ENCODE results near the gene EXOC6B.

The EXOC6B gene

DNA sequence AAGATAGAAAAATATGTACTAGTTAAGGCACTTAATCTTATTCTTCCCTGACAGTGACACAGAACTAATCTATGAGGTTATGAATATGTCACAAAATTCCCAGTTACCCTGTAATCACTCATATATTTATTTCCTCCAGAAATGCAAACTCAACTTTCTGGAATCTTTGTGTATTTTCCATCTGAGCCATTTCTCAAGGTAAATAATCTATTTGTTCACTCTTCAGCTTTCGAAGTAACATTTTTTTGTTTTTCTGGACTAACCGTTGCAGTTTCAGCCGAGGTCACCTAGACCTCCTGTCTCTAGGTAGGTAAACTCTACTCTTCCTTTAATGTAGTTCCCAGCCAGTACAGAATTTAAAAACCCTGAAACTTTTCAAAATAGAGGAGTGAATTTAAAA, 250.9 kb downstream of the EXOC6B start:
- Histone ChIP-seq H3K9me3 (replicated peaks; ENCODE audit: insufficient read depth, low read length) (no peaks in the 10 kb centered on the region), H3K27me3 (replicated peaks; ENCODE audit: insufficient read depth, low read length) (no peaks in the 10 kb centered on the region), H3K27ac (ENCODE audit: low read length) (no peak overlapping the region), H3K9ac (ENCODE audit: low read length) (no peak overlapping the region), H3K4me3 (ENCODE audit: low read length) (no peak overlapping the region), H3F3A (ENCODE audit: insufficient read depth, low read length) (no peaks in the 10 kb centered on the region), H3K36me3 (replicated peaks; ENCODE audit: insufficient read depth, low read length) (no peaks in the 10 kb centered on the region), H3K4me1 (ENCODE audit: low read length) (no peaks in the 10 kb centered on the region), H2AFZ (ENCODE audit: low read length) (no peak overlapping the region), H4K20me1 (ENCODE audit: insufficient read depth, low read length) (no peaks in the 10 kb centered on the region), H3K9me2 (replicated peaks; ENCODE audit: insufficient read depth, low read length) (no peaks in the 10 kb centered on the region), H3K4me2 (ENCODE audit: low read depth, low read length) (no peak overlapping the region), H3K79me2 (ENCODE audit: low read length) (no peaks in the 10 kb centered on the region)
- TF ChIP-seq, protein P1, sequence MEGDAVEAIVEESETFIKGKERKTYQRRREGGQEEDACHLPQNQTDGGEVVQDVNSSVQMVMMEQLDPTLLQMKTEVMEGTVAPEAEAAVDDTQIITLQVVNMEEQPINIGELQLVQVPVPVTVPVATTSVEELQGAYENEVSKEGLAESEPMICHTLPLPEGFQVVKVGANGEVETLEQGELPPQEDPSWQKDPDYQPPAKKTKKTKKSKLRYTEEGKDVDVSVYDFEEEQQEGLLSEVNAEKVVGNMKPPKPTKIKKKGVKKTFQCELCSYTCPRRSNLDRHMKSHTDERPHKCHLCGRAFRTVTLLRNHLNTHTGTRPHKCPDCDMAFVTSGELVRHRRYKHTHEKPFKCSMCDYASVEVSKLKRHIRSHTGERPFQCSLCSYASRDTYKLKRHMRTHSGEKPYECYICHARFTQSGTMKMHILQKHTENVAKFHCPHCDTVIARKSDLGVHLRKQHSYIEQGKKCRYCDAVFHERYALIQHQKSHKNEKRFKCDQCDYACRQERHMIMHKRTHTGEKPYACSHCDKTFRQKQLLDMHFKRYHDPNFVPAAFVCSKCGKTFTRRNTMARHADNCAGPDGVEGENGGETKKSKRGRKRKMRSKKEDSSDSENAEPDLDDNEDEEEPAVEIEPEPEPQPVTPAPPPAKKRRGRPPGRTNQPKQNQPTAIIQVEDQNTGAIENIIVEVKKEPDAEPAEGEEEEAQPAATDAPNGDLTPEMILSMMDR (IDR thresholded peaks at IDR 0.05; ENCODE audit: low read length) = no peak
- TF ChIP-seq EZH2phosphoT487 (IDR thresholded peaks at IDR 0.05; ENCODE audit: low read length) (no peak), EZH2 (optimal IDR thresholded peaks at IDR 0.05; ENCODE audit: low read depth, low read length) (no peak)
- DNase-seq = no peak

DNA sequence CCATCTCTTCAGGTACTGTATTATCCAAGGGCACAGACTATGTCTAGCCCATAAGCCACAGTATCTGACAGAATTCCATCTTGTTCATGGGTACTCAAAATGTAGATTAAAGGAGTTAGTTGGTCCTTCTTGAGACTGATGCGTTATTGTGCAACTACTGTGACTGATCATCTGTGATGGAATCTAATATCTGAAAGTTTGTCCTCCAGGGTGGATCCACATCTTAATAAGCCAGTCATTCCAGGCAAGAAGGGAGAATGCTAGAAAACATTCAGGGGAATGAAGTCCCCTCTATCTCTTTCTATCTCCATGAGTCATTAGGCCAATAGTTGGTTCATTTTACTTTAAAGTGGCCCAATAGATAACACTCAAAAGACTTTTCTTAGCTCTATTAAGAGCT, 252.6 kb downstream of the EXOC6B start:
- H3K4me1 ChIP-seq (ENCODE audit: low read length) = no peaks in the 10 kb centered on the region
- no peak for DNase-seq
- no peaks in the 10 kb centered on the region for H3K27me3 ChIP-seq (replicated peaks; ENCODE audit: insufficient read depth, low read length)
- no peak overlapping the region for H3K4me3 ChIP-seq (ENCODE audit: low read length)
- no peak overlapping the region for H3K27ac ChIP-seq (ENCODE audit: low read length)
- TF ChIP-seq, protein P1 (IDR thresholded peaks at IDR 0.05; ENCODE audit: low read length) = no peak
- TF ChIP-seq EZH2 (optimal IDR thresholded peaks at IDR 0.05; ENCODE audit: low read depth, low read length) = no peak
- TF ChIP-seq EZH2phosphoT487 (IDR thresholded peaks at IDR 0.05; ENCODE audit: low read length) = no peak
- no peaks in the 10 kb centered on the region for H3K79me2 ChIP-seq (ENCODE audit: low read length)
- H3K9ac ChIP-seq (ENCODE audit: low read length) = no peak overlapping the region
- no peaks in the 10 kb centered on the region for H3K9me3 ChIP-seq (replicated peaks; ENCODE audit: insufficient read depth, low read length)
- no peaks in the 10 kb centered on the region for H3F3A ChIP-seq (ENCODE audit: insufficient read depth, low read length)
- no peaks in the 10 kb centered on the region for H3K9me2 ChIP-seq (replicated peaks; ENCODE audit: insufficient read depth, low read length)
- H3K4me2 ChIP-seq (ENCODE audit: low read depth, low read length) = no peak overlapping the region
- no peaks in the 10 kb centered on the region for H3K36me3 ChIP-seq (replicated peaks; ENCODE audit: insufficient read depth, low read length)
- H2AFZ ChIP-seq (ENCODE audit: low read length) = no peak overlapping the region
- no peaks in the 10 kb centered on the region for H4K20me1 ChIP-seq (ENCODE audit: insufficient read depth, low read length)

DNA sequence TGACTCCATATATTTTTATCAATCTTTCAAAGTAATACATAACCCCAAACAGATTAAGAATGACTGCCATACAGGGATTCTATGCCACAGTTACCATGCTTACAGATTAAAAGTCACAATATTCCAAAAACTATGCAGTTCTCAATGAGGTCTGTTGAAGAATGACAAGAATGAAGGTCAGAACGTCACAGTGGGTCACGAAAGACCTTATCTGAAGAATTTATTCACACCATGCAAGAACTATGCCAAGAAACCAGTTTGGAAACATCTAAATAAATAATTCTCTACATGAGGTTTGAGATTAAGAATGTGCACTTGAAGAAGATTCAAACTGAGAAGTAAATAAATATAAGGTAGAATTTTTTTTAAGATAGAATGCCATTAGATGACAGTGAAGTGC, 253.3 kb downstream of the EXOC6B start:
- no peak for DNase-seq
- H3K4me3 ChIP-seq (ENCODE audit: low read length) = no peak overlapping the region
- H3K9me2 ChIP-seq (replicated peaks; ENCODE audit: insufficient read depth, low read length) = no peaks in the 10 kb centered on the region
- no peaks in the 10 kb centered on the region for H3K9me3 ChIP-seq (replicated peaks; ENCODE audit: insufficient read depth, low read length)
- H3K9ac ChIP-seq (ENCODE audit: low read length) = no peak overlapping the region
- H3K79me2 ChIP-seq (ENCODE audit: low read length) = no peaks in the 10 kb centered on the region
- H4K20me1 ChIP-seq (ENCODE audit: insufficient read depth, low read length) = no peaks in the 10 kb centered on the region
- no peak for TF ChIP-seq EZH2phosphoT487 (IDR thresholded peaks at IDR 0.05; ENCODE audit: low read length)
- TF ChIP-seq EZH2 (optimal IDR thresholded peaks at IDR 0.05; ENCODE audit: low read depth, low read length) = no peak
- TF ChIP-seq, protein P1 (IDR thresholded peaks at IDR 0.05; ENCODE audit: low read length) = no peak
- H3K27me3 ChIP-seq (replicated peaks; ENCODE audit: insufficient read depth, low read length) = no peaks in the 10 kb centered on the region
- no peaks in the 10 kb centered on the region for H3K4me1 ChIP-seq (ENCODE audit: low read length)
- no peak overlapping the region for H3K27ac ChIP-seq (ENCODE audit: low read length)
- no peaks in the 10 kb centered on the region for H3F3A ChIP-seq (ENCODE audit: insufficient read depth, low read length)
- no peak overlapping the region for H3K4me2 ChIP-seq (ENCODE audit: low read depth, low read length)
- no peak overlapping the region for H2AFZ ChIP-seq (ENCODE audit: low read length)
- H3K36me3 ChIP-seq (replicated peaks; ENCODE audit: insufficient read depth, low read length) = no peaks in the 10 kb centered on the region

Data from MM.1S (cell line).